GM12864 (cell line): ENCODE data around the gene DIAPH2.

Source experiments
- DNase-seq: peaks from one replicate; pipeline ENCODE4 v3.0.0-alpha.2; 2011; ENCODE audit warnings: low read depth
- H3K4me3 ChIP-seq: 2 replicates; pipeline ENCODE4 v1.5.1; 2011; ENCODE audit warnings: mild to moderate bottlenecking, low read depth, low read length, control low read depth
- CTCF ChIP-seq: IDR thresholded peaks from 2 replicates; pipeline ENCODE4 v1.5.1; 2011; ENCODE audit warnings: low read depth, mild to moderate bottlenecking, moderate library complexity, low read length, control low read depth, inconsistent platforms; ENCODE audit errors: missing control alignments

Gene DIAPH2

GRCh38 chrX:97367125-97367524 is 682.5 kb downstream of the DIAPH2 start:
- TF ChIP-seq CTCF, result no peak
- no peak for DNase-seq
- H3K4me3 ChIP-seq, result no peak overlapping the region

- no peak overlapping the region for H3K4me3 ChIP-seq
- TF ChIP-seq CTCF, result no peak
- DNase-seq, result no peak
Measured at GRCh38 chrX:97369947-97370346, 685.3 kb downstream of the DIAPH2 start.

- no peak overlapping the region for H3K4me3 ChIP-seq
- no peak for TF ChIP-seq CTCF
- DNase-seq, result no peak
Measured at GRCh38 chrX:97372001-97372766, 687.5 kb downstream of the DIAPH2 start.

- no peak for DNase-seq
Measured at GRCh38 chrX:97374266-97374665, 689.6 kb downstream of the DIAPH2 start.

GRCh38 chrX:97380200-97380599 is 695.6 kb downstream of the DIAPH2 start:
- H3K4me3 ChIP-seq, result no peak overlapping the region
- no peak for DNase-seq
- no peak for TF ChIP-seq CTCF

More at GRCh38 chrX:97374266-97374665, 689.6 kb downstream of the DIAPH2 start:
- TF ChIP-seq CTCF, result no peak
- no peak overlapping the region for H3K4me3 ChIP-seq

- no peak for TF ChIP-seq CTCF
- no peak for DNase-seq
- H3K4me3 ChIP-seq, result no peak overlapping the region
Measured at GRCh38 chrX:97384685-97385084, 700.0 kb downstream of the DIAPH2 start.

GRCh38 chrX:97387004-97387403 is 702.4 kb downstream of the DIAPH2 start:
- no peak for TF ChIP-seq CTCF
- no peak for DNase-seq
- no peak overlapping the region for H3K4me3 ChIP-seq
